ENCODE results near the gene ADGRG4. TPM values are rescaled to one million over a fixed set of nuclear protein-coding genes. Genes with fewer than 3 reads are reported as not detected.

The ADGRG4 gene
- total RNA-seq, 4 donors from 2014 or later: 0.83 to 6.1 (median 3.6) TPM

GRCh38 chrX:136328933-136329332 lies 28.2 kb downstream of the ADGRG4 start:
- no peaks in the 10 kb centered on the region for H3K9me3 ChIP-seq
- H3K27ac ChIP-seq: no peak overlapping the region
- TF ChIP-seq CTCF (IDR thresholded peaks at IDR 0.05) (no peak), POLR2A (IDR thresholded peaks at IDR 0.05) (no peak)
- H3K36me3 ChIP-seq: no peaks in the 10 kb centered on the region
- no peak for DNase-seq
- no peak overlapping the region for H3K4me3 ChIP-seq
- H3K27me3 ChIP-seq: no peaks in the 10 kb centered on the region
- H3K4me1 ChIP-seq: no peaks in the 10 kb centered on the region

GRCh38 chrX:136336623-136337022 lies 35.9 kb downstream of the ADGRG4 start:
- Histone ChIP-seq H3K4me3 (no peak overlapping the region), H3K4me1 (no peaks in the 10 kb centered on the region), H3K27ac (no peak overlapping the region), H3K9me3 (no peaks in the 10 kb centered on the region), H3K27me3 (no peaks in the 10 kb centered on the region), H3K36me3 (no peaks in the 10 kb centered on the region)
- no peak for DNase-seq
- TF ChIP-seq CTCF (IDR thresholded peaks at IDR 0.05) (peak in 3 of 6 experiments; percentile 12 to 17 (median 16)), POLR2A (IDR thresholded peaks at IDR 0.05) (no peak)

GRCh38 chrX:136339702-136340101 lies 38.9 kb downstream of the ADGRG4 start:
- Histone ChIP-seq H3K4me3 (no peak overlapping the region), H3K27me3 (no peaks in the 10 kb centered on the region), H3K36me3 (no peaks in the 10 kb centered on the region), H3K4me1 (no peaks in the 10 kb centered on the region), H3K9me3 (no peaks in the 10 kb centered on the region), H3K27ac (no peak overlapping the region)
- no peak for TF ChIP-seq POLR2A (IDR thresholded peaks at IDR 0.05)
- DNase-seq: no peak

GRCh38 chrX:136344320-136344719 lies 43.6 kb downstream of the ADGRG4 start:
- no peak for DNase-seq

GRCh38 chrX:136346506-136346905 lies 45.7 kb downstream of the ADGRG4 start:
- Histone ChIP-seq H3K4me3 (no peak overlapping the region), H3K36me3 (no peaks in the 10 kb centered on the region), H3K4me1 (no peaks in the 10 kb centered on the region), H3K9me3 (no peaks in the 10 kb centered on the region), H3K27me3 (no peaks in the 10 kb centered on the region), H3K27ac (no peak overlapping the region)
- DNase-seq: no peak
- TF ChIP-seq POLR2A (IDR thresholded peaks at IDR 0.05): no peak
- no peak for TF ChIP-seq CTCF (IDR thresholded peaks at IDR 0.05)

More at GRCh38 chrX:136344320-136344719, 43.6 kb downstream of the ADGRG4 start:
- Histone ChIP-seq H3K4me3 (no peak overlapping the region), H3K9me3 (no peaks in the 10 kb centered on the region), H3K36me3 (no peaks in the 10 kb centered on the region), H3K27ac (no peak overlapping the region), H3K4me1 (no peaks in the 10 kb centered on the region), H3K27me3 (no peaks in the 10 kb centered on the region)
- no peak for TF ChIP-seq POLR2A (IDR thresholded peaks at IDR 0.05)
- no peak for TF ChIP-seq CTCF (IDR thresholded peaks at IDR 0.05)

- H3K9me3 ChIP-seq: no peaks in the 10 kb centered on the region
- H3K27ac ChIP-seq: no peak overlapping the region
- no peaks in the 10 kb centered on the region for H3K36me3 ChIP-seq
- H3K27me3 ChIP-seq: no peaks in the 10 kb centered on the region
- H3K4me1 ChIP-seq: no peaks in the 10 kb centered on the region
- TF ChIP-seq CTCF (IDR thresholded peaks at IDR 0.05) (no peak), POLR2A (IDR thresholded peaks at IDR 0.05) (no peak)
- no peak for DNase-seq
- H3K4me3 ChIP-seq: no peak overlapping the region
Measured at GRCh38 chrX:136347706-136348105, 46.9 kb downstream of the ADGRG4 start.
